ENCODE measurements around the gene MPEG1. TPM values are rescaled to one million over a fixed set of nuclear protein-coding genes. Genes with fewer than 3 reads are reported as not detected.

The MPEG1 gene
- polyA plus RNA-seq, 1 donor (not counting 4 experiments of a cell fraction or from before 2014, with no cell fraction given) = not detected

GRCh38 chr11:59253001-59253400 is 40.3 kb upstream of the MPEG1 start:
- Histone ChIP-seq H3K9me1 (ENCODE audit: control insufficient read depth, extremely low read depth, insufficient read depth, low read length) (no peaks in the 10 kb centered on the region), H3K27ac (ENCODE audit: control insufficient read depth, insufficient read depth, low read length) (no peak overlapping the region), H3K27me3 (ENCODE audit: control insufficient read depth, extremely low read depth, insufficient read depth, low read length) (peaks cover 4% of the 10 kb centered on the region), H3K36me3 (ENCODE audit: control insufficient read depth in 2 of 2, extremely low read depth in 1 of 2, insufficient read depth in 2 of 2, low read length in 2 of 2) (no peaks in the 10 kb centered on the region), H3K9me3 (ENCODE audit: control insufficient read depth, low read depth, low read length) (no peaks in the 10 kb centered on the region), H3K9ac (ENCODE audit: control insufficient read depth, extremely low read depth, insufficient read depth, low read length) (no peak overlapping the region), H3K4me1 (ENCODE audit: control insufficient read depth, extremely low read depth, insufficient read depth, low read length) (no peaks in the 10 kb centered on the region), H4K20me1 (ENCODE audit: control insufficient read depth, extremely low read depth, insufficient read depth, low read length) (no peaks in the 10 kb centered on the region), H3K79me2 (ENCODE audit: control insufficient read depth, insufficient read depth, low read length) (no peaks in the 10 kb centered on the region), H3K4me2 (ENCODE audit: control insufficient read depth, extremely low read depth, insufficient read depth, low read depth, low read length) (no peak overlapping the region), H2AFZ (ENCODE audit: control insufficient read depth, low read length) (no peak overlapping the region), H3K4me3 (ENCODE audit: control insufficient read depth in 2 of 3, extremely low read depth in 1 of 3, insufficient read depth in 2 of 3, low read depth in 1 of 3, low read length in 3 of 3) (no peak overlapping the region)
- DNase-seq (ENCODE audit: low read depth, low spot score) (no peak), FAIRE-seq (no peak)
- TF ChIP-seq, protein P1, sequence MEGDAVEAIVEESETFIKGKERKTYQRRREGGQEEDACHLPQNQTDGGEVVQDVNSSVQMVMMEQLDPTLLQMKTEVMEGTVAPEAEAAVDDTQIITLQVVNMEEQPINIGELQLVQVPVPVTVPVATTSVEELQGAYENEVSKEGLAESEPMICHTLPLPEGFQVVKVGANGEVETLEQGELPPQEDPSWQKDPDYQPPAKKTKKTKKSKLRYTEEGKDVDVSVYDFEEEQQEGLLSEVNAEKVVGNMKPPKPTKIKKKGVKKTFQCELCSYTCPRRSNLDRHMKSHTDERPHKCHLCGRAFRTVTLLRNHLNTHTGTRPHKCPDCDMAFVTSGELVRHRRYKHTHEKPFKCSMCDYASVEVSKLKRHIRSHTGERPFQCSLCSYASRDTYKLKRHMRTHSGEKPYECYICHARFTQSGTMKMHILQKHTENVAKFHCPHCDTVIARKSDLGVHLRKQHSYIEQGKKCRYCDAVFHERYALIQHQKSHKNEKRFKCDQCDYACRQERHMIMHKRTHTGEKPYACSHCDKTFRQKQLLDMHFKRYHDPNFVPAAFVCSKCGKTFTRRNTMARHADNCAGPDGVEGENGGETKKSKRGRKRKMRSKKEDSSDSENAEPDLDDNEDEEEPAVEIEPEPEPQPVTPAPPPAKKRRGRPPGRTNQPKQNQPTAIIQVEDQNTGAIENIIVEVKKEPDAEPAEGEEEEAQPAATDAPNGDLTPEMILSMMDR (optimal IDR thresholded peaks at IDR 0.05 in 1 of 3, IDR thresholded peaks at IDR 0.05 in 1 of 3, conservative IDR thresholded peaks at IDR 0.05 in 1 of 3; ENCODE audit: extremely low read depth in 1 of 3, insufficient read depth in 2 of 3, low read length in 3 of 3) = no peak
- no peak for TF ChIP-seq EZH2 (IDR thresholded peaks at IDR 0.05; ENCODE audit: low read length)
- dilution Hi-C loops (cut with MboI; ENCODE audit: extremely low pct_ligation_motif_present, low sequenced_read_pairs) = no loop called here

DNA sequence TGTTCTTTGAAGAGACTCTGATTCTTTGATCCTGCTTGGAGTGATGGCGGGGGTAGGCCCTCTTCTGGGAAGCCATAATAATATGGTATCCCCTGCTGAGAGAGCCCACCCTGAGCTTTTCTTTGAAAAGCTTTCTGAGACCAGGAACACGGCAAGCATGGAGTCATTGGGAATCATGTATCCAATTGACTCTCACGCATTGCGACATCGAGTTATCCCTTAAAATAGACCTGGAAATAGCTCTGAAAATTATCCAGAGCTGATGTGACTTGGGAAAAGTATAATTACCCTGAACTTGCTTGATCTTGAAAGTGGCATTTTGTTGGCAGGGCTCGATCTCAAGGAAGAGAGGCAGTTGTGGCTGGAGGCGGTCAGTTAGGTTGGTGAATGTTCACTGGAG is 36.8 kb upstream of the MPEG1 start:
- no peaks in the 10 kb centered on the region for H3K9me1 ChIP-seq (ENCODE audit: control insufficient read depth, extremely low read depth, insufficient read depth, low read length)
- no peak overlapping the region for H2AFZ ChIP-seq (ENCODE audit: control insufficient read depth, low read length)
- no peaks in the 10 kb centered on the region for H4K20me1 ChIP-seq (ENCODE audit: control insufficient read depth, extremely low read depth, insufficient read depth, low read length)
- dilution Hi-C loops (cut with MboI; ENCODE audit: extremely low pct_ligation_motif_present, low sequenced_read_pairs) = no loop called here
- no peaks in the 10 kb centered on the region for H3K4me1 ChIP-seq (ENCODE audit: control insufficient read depth, extremely low read depth, insufficient read depth, low read length)
- no peaks in the 10 kb centered on the region for H3K27me3 ChIP-seq (ENCODE audit: control insufficient read depth, extremely low read depth, insufficient read depth, low read length)
- no peak for DNase-seq (ENCODE audit: low read depth, low spot score)
- H3K27ac ChIP-seq (ENCODE audit: control insufficient read depth, insufficient read depth, low read length) = no peak overlapping the region
- no peak overlapping the region for H3K4me3 ChIP-seq (ENCODE audit: control insufficient read depth in 2 of 3, extremely low read depth in 1 of 3, insufficient read depth in 2 of 3, low read depth in 1 of 3, low read length in 3 of 3)
- H3K36me3 ChIP-seq (ENCODE audit: control insufficient read depth in 2 of 2, extremely low read depth in 1 of 2, insufficient read depth in 2 of 2, low read length in 2 of 2) = no peaks in the 10 kb centered on the region
- H3K9ac ChIP-seq (ENCODE audit: control insufficient read depth, extremely low read depth, insufficient read depth, low read length) = no peak overlapping the region
- no peak overlapping the region for H3K4me2 ChIP-seq (ENCODE audit: control insufficient read depth, extremely low read depth, insufficient read depth, low read depth, low read length)
- TF ChIP-seq, protein P1 (optimal IDR thresholded peaks at IDR 0.05 in 1 of 3, IDR thresholded peaks at IDR 0.05 in 1 of 3, conservative IDR thresholded peaks at IDR 0.05 in 1 of 3; ENCODE audit: extremely low read depth in 1 of 3, insufficient read depth in 2 of 3, low read length in 3 of 3) = no peak
- no peak for TF ChIP-seq EZH2 (IDR thresholded peaks at IDR 0.05; ENCODE audit: low read length)
- no peak for FAIRE-seq
- H3K79me2 ChIP-seq (ENCODE audit: control insufficient read depth, insufficient read depth, low read length) = no peaks in the 10 kb centered on the region
- H3K9me3 ChIP-seq (ENCODE audit: control insufficient read depth, low read depth, low read length) = no peaks in the 10 kb centered on the region
